Activated naive CD4-positive, alpha-beta T cell treated with anti-CD3 and anti-CD28 coated beads, Interleukin-2, amount 10 ng/mL, durations not matched to agents 7 days and 5 days (primary cell): ENCODE measurements around the gene HDDC3.
A peak's percentile ranks its signal among the peaks of the same experiment; 100 is the strongest.

Experiments
- CTCF ChIA-PET: fragments of 350-600 bp; sonication (Branson Sonifier 250); formaldehyde crosslinking; loops from one replicate; lab custom pipeline; 2021; ENCODE audit warnings: antibody characterized with exemption; lab: Charles Lee
- DNase-seq: peaks from one replicate; pipeline ENCODE4 v3.0.0-alpha.2; 2020
- H3K27ac Mint-ChIP-seq: one replicate; pipeline ENCODE4 v1.8.0; 2021; ENCODE audit warnings: mild to moderate bottlenecking, moderate library complexity, mixed read lengths
- H3K27me3 Mint-ChIP-seq: one replicate; pipeline ENCODE4 v1.8.0; 2021; ENCODE audit warnings: mild to moderate bottlenecking, mixed read lengths
- H3K36me3 Mint-ChIP-seq: one replicate; pipeline ENCODE4 v1.8.0; 2021; ENCODE audit warnings: mixed read lengths
- H3K4me1 Mint-ChIP-seq: one replicate; pipeline ENCODE4 v1.8.0; 2021; ENCODE audit warnings: mixed read lengths
- H3K4me3 Mint-ChIP-seq: one replicate; pipeline ENCODE4 v1.8.0; 2021; ENCODE audit warnings: mild to moderate bottlenecking, moderate library complexity, mixed read lengths
- H3K9me3 Mint-ChIP-seq: one replicate; pipeline ENCODE4 v1.8.0; 2021; ENCODE audit warnings: mixed read lengths

Gene HDDC3

DNA sequence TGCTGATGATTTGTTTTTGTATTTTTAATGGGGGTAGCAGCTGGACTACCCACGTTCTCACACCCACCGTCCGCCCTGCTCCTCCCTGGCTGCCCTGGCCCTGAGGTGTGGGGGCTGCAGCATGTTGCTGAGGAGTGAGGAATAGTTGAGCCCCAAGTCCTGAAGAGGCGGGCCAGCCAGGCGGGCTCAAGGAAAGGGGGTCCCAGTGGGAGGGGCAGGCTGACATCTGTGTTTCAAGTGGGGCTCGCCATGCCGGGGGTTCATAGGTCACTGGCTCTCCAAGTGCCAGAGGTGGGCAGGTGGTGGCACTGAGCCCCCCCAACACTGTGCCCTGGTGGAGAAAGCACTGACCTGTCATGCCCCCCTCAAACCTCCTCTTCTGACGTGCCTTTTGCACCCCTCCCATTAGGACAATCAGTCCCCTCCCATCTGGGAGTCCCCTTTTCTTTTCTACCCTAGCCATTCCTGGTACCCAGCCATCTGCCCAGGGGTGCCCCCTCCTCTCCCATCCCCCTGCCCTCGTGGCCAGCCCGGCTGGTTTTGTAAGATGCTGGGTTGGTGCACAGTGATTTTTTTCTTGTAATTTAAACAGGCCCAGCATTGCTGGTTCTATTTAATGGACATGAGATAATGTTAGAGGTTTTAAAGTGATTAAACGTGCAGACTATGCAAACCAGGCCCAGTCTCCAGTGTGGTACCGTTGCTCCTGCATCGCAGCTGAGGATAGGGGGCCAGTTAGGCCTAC lies 49.4 kb downstream of the HDDC3 start:
- peak overlapping the region; percentile 62 for H3K27ac Mint-ChIP-seq
- H3K27me3 Mint-ChIP-seq, result no peaks in the 10 kb centered on the region
- H3K9me3 Mint-ChIP-seq, result no peaks in the 10 kb centered on the region
- no peak overlapping the region for H3K4me3 Mint-ChIP-seq
- H3K4me1 Mint-ChIP-seq, result peaks cover 37% of the 10 kb centered on the region
- H3K36me3 Mint-ChIP-seq, result peaks cover 24% of the 10 kb centered on the region
- DNase-seq, result no peak
- CTCF ChIA-PET, result interaction anchor here (4.4 kb wide), 1 partner anchor 234 kb away, joined by 78 read pairs; no protein-coding TSS in a partner anchor

- CTCF ChIA-PET, result interaction anchor here (0.7 kb wide), 1 partner anchor 562 kb away, joined by 4 read pairs; no protein-coding TSS in a partner anchor
- Mint-ChIP-seq H3K9me3 (no peaks in the 10 kb centered on the region), H3K4me1 (peaks cover 42% of the 10 kb centered on the region), H3K27ac (peak overlapping the region; percentile 49), H3K27me3 (no peaks in the 10 kb centered on the region), H3K36me3 (peaks cover 32% of the 10 kb centered on the region), H3K4me3 (no peak overlapping the region)
- DNase-seq, result no peak
Measured at GRCh38 chr15:90881978-90882721, 50.2 kb downstream of the HDDC3 start.

GRCh38 chr15:90881181-90881977 lies 51.0 kb downstream of the HDDC3 start:
- Mint-ChIP-seq H3K27me3 (no peaks in the 10 kb centered on the region), H3K4me3 (no peak overlapping the region), H3K9me3 (no peaks in the 10 kb centered on the region), H3K4me1 (peaks cover 47% of the 10 kb centered on the region), H3K36me3 (peaks cover 39% of the 10 kb centered on the region), H3K27ac (no peak overlapping the region)
- CTCF ChIA-PET, result interaction anchor here (0.7 kb wide), 1 partner anchor 562 kb away, joined by 4 read pairs; no protein-coding TSS in a partner anchor
- no peak for DNase-seq

GRCh38 chr15:90880381-90881145 lies 51.8 kb downstream of the HDDC3 start:
- no peak overlapping the region for H3K4me3 Mint-ChIP-seq
- no peak overlapping the region for H3K27ac Mint-ChIP-seq
- no peak for DNase-seq
- no peaks in the 10 kb centered on the region for H3K27me3 Mint-ChIP-seq
- no peaks in the 10 kb centered on the region for H3K9me3 Mint-ChIP-seq
- CTCF ChIA-PET, result no interaction called here
- peaks cover 46% of the 10 kb centered on the region for H3K36me3 Mint-ChIP-seq
- peaks cover 43% of the 10 kb centered on the region for H3K4me1 Mint-ChIP-seq
